Endothelial cell (in vitro differentiated cells): ENCODE results near the gene ALLC. TPM values are rescaled to one million over a fixed set of nuclear protein-coding genes. Genes with fewer than 3 reads are reported as not detected.

Experiments used
- DNase-seq: peaks from one replicate; pipeline ENCODE4 v3.0.0; 2021; ENCODE audit warnings: low spot score
- H3K27ac Mint-ChIP-seq: one replicate; pipeline ENCODE4 v1.8.0; 2021; ENCODE audit warnings: mixed read lengths, inconsistent platforms; ENCODE audit not compliant: unreplicated experiment
- H3K27me3 Mint-ChIP-seq: one replicate; pipeline ENCODE4 v1.8.0; 2021; ENCODE audit warnings: mild to moderate bottlenecking, moderate library complexity, mixed read lengths, inconsistent platforms; ENCODE audit not compliant: unreplicated experiment
- H3K36me3 Mint-ChIP-seq: one replicate; pipeline ENCODE4 v1.8.0; 2021; ENCODE audit warnings: mild to moderate bottlenecking, low read depth, mixed read lengths, inconsistent platforms; ENCODE audit not compliant: unreplicated experiment
- H3K4me1 Mint-ChIP-seq: one replicate; pipeline ENCODE4 v1.8.0; 2021; ENCODE audit warnings: mild to moderate bottlenecking, mixed read lengths, inconsistent platforms; ENCODE audit not compliant: unreplicated experiment
- H3K4me3 Mint-ChIP-seq: one replicate; pipeline ENCODE4 v1.8.0; 2021; ENCODE audit warnings: mild to moderate bottlenecking, mixed read lengths, inconsistent platforms; ENCODE audit not compliant: unreplicated experiment
- H3K9me3 Mint-ChIP-seq: one replicate; pipeline ENCODE4 v1.8.0; 2021; ENCODE audit warnings: mixed read lengths, inconsistent platforms; ENCODE audit not compliant: unreplicated experiment
- total RNA-seq: library from RNA; stranded (reverse); fragmentation: NEBNext Ultra II Directional; extraction: Animal tissue kit (Norgen Biotek cat#: 25700); gene quantifications from one replicate; pipeline ENCODE4 v1.2.1, GENCODE V29; 2021; ENCODE audit not compliant: unreplicated experiment
- TF ChIP-seq, protein P1 (sequence below): fragments of 200-600 bp; sonication (generic); IDR thresholded peaks from one replicate; pipeline ENCODE4 v1.5.0; 2021; ENCODE audit warnings: antibody characterized with exemption; ENCODE audit not compliant: unreplicated experiment

Gene ALLC
- total RNA-seq, 1 donor from 2014 or later = 0.26 TPM

DNA sequence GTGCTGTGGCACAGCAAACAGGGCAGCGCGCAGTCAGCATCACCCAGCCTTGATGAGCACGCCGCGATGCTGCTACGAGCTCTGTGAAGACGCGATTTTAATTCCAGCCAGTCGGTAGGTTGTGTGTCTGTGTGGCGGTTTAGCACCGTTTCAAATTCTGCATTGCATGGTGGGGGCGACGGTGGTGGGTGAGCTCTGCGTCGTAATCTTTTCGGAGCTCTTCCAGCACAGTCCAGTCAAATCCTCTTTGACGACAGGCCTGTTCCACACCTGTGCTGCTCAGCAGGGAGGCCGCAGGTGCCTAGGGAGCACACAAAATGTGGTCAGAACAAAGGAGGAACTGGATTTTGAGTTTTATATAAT, 8.6 kb downstream of the ALLC start:
- Mint-ChIP-seq H3K4me1 (no peaks in the 10 kb centered on the region), H3K4me3 (no peak overlapping the region), H3K9me3 (no peaks in the 10 kb centered on the region), H3K36me3 (no peaks in the 10 kb centered on the region), H3K27ac (no peak overlapping the region), H3K27me3 (peaks cover 1% of the 10 kb centered on the region)
- TF ChIP-seq, protein P1, sequence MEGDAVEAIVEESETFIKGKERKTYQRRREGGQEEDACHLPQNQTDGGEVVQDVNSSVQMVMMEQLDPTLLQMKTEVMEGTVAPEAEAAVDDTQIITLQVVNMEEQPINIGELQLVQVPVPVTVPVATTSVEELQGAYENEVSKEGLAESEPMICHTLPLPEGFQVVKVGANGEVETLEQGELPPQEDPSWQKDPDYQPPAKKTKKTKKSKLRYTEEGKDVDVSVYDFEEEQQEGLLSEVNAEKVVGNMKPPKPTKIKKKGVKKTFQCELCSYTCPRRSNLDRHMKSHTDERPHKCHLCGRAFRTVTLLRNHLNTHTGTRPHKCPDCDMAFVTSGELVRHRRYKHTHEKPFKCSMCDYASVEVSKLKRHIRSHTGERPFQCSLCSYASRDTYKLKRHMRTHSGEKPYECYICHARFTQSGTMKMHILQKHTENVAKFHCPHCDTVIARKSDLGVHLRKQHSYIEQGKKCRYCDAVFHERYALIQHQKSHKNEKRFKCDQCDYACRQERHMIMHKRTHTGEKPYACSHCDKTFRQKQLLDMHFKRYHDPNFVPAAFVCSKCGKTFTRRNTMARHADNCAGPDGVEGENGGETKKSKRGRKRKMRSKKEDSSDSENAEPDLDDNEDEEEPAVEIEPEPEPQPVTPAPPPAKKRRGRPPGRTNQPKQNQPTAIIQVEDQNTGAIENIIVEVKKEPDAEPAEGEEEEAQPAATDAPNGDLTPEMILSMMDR = no peak
- DNase-seq = no peak

DNA sequence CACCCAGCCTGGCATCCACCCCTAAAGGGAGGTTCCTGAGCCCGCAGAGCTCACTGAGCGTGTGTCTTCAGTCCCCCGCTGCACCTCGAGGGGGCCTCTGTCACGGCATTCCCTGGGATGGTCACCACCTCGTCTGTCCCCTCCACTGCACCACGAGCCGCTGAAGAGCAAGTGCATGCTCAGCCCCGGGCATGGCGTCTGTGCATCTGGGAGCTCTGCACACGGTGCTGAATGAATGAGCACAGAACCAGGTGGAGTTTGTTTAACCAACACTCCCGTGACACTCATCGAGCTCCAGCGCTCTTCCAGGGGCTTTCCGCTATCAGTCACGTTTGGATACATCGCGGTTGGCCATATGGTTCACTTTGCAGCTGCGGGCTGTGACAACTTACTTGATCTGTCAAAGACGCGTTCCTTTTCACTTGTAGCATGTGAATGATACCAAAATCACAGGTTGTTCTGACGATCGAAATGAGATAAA, 9.2 kb downstream of the ALLC start:
- no peaks in the 10 kb centered on the region for H3K4me1 Mint-ChIP-seq
- H3K9me3 Mint-ChIP-seq = no peaks in the 10 kb centered on the region
- H3K36me3 Mint-ChIP-seq = no peaks in the 10 kb centered on the region
- DNase-seq = no peak
- TF ChIP-seq, protein P1 = no peak
- peaks cover 1% of the 10 kb centered on the region for H3K27me3 Mint-ChIP-seq
- H3K4me3 Mint-ChIP-seq = no peak overlapping the region
- no peak overlapping the region for H3K27ac Mint-ChIP-seq

DNA sequence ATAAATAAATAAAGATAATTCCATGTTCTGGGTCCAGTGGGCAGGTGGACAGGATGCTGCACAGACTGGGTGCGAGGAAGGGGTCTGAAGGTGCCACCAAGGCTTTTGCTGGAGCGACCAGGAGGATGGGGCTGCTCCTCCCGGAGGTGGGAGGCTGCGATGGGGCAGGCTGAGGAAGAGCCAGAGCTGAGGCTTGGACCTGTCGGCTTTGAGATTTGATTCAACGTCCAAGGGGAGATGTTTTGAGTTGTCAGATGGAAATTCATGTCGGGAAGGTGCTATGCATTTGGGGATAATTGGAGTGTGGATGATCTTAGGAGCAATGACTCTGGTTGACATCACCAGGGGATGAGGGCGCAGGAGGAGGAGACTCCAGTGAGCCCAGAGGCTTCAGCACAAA, 11.7 kb downstream of the ALLC start:
- H3K27ac Mint-ChIP-seq = no peak overlapping the region
- H3K9me3 Mint-ChIP-seq = no peaks in the 10 kb centered on the region
- no peaks in the 10 kb centered on the region for H3K36me3 Mint-ChIP-seq
- H3K4me1 Mint-ChIP-seq = no peaks in the 10 kb centered on the region
- H3K27me3 Mint-ChIP-seq = peaks cover 1% of the 10 kb centered on the region
- no peak for DNase-seq
- TF ChIP-seq, protein P1 = no peak
- no peak overlapping the region for H3K4me3 Mint-ChIP-seq

DNA sequence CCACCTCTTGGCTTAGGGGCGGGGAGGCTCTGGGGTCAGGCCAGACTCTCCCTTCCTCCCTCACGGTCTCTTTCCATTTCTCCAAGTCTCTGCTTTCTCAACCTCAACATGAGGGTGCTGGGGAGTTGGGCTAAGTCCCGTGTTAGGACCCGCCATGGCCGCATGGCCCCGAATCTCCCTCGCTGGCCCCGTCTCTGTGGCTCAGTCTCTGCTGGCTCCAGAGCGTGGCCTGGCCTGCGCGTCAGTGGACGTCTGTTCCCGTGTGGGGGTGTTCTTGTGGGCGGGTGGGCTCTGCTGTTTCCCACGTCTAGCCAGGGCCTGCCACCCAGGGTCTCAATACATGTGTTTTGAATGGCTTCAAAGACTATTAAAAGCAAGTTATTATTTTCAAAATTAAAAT, 12.4 kb downstream of the ALLC start:
- no peak for DNase-seq
- TF ChIP-seq, protein P1 = no peak
- H3K4me1 Mint-ChIP-seq = no peaks in the 10 kb centered on the region
- H3K27ac Mint-ChIP-seq = no peak overlapping the region
- peaks cover 1% of the 10 kb centered on the region for H3K27me3 Mint-ChIP-seq
- H3K36me3 Mint-ChIP-seq = no peaks in the 10 kb centered on the region
- H3K9me3 Mint-ChIP-seq = no peaks in the 10 kb centered on the region
- H3K4me3 Mint-ChIP-seq = no peak overlapping the region

DNA sequence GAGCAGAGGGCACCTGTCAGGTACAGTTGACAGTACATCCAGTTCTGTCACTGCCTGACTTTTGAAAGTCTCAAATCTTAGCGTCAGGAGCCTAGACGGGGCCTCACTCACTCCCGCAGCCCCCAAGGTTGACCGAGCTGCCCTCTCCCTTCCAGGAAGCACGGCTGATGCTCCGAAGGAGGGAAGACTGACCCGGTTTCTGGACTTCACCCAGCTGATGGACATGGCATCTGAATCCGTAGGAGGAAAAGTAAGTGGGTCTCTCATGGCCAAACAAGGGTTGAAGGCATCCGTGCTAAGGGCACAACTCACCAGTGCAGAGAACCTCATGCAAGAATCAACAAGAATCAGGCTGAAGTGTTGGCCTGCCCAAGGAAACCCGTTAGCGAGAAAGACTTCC, 12.9 kb downstream of the ALLC start:
- Mint-ChIP-seq H3K9me3 (no peaks in the 10 kb centered on the region), H3K27me3 (peaks cover 1% of the 10 kb centered on the region), H3K27ac (no peak overlapping the region), H3K36me3 (no peaks in the 10 kb centered on the region), H3K4me3 (no peak overlapping the region), H3K4me1 (no peaks in the 10 kb centered on the region)
- DNase-seq = no peak
- TF ChIP-seq, protein P1 = no peak
